PC-9 (cell line): ENCODE data around the gene CTXND2. TPM values are rescaled to one million over a fixed set of nuclear protein-coding genes. Genes with fewer than 3 reads are reported as not detected.

ENCODE experiments used
- BruUV-seq: library from RNA; stranded (reverse); fragments of 400-500 nt; replicated peaks from 2 replicates; lab custom pipeline; 2021; lab: Mats Ljungman, UMichigan
- CTCF ChIA-PET: fragments of 300-600 bp; sonication (Branson Sonifier 250); formaldehyde crosslinking; loops from one replicate; lab custom pipeline; 2022; ENCODE audit warnings: antibody characterized with exemption; lab: Charles Lee
- POLR2A ChIA-PET: fragments of 300-600 bp; sonication (Branson Sonifier 250); formaldehyde crosslinking; loops from one replicate; lab custom pipeline; 2022; ENCODE audit warnings: antibody characterized with exemption; ENCODE audit not compliant: unreplicated experiment; lab: Charles Lee
- DNase-seq, 2 experiments: peaks; one replicate each; pipeline versions ENCODE4 v3.0.0 to v3.0.0-alpha.2; 2015 to 2022; ENCODE audit warnings: mixed read lengths in 1 of 2
- H2AFZ ChIP-seq: fragments of 200-600 bp; sonication (generic); 2 replicates; pipeline ENCODE4 v1.8.1; 2017; ENCODE audit warnings: antibody characterized with exemption
- H3F3A ChIP-seq: fragments of 200-600 bp; sonication (generic); 2 replicates; pipeline ENCODE4 v1.8.1; 2017; ENCODE audit warnings: antibody characterized with exemption, mild to moderate bottlenecking, low read depth; ENCODE audit not compliant: insufficient read depth
- H3K27ac ChIP-seq: fragments of 200-600 bp; sonication (generic); 2 replicates; pipeline ENCODE4 v1.6.1; 2016; ENCODE audit warnings: mixed run types
- H3K27me3 ChIP-seq: fragments of 200-600 bp; sonication (generic); 2 replicates; pipeline ENCODE4 v1.6.1; 2016; ENCODE audit warnings: low read depth, mixed run types; ENCODE audit not compliant: insufficient read depth
- H3K36me3 ChIP-seq: fragments of 200-600 bp; sonication (generic); 2 replicates; pipeline ENCODE4 v1.6.1; 2016; ENCODE audit warnings: low read depth, mixed run types
- H3K4me1 ChIP-seq: fragments of 200-600 bp; sonication (generic); replicated peaks from 2 replicates; pipeline ENCODE4 v1.6.1; 2016; ENCODE audit warnings: mixed run types; ENCODE audit not compliant: insufficient read depth
- H3K4me2 ChIP-seq: fragments of 200-600 bp; sonication (generic); 2 replicates; pipeline ENCODE4 v1.6.1; 2017; ENCODE audit warnings: mixed run types
- H3K4me3 ChIP-seq: fragments of 200-600 bp; sonication (generic); 2 replicates; pipeline ENCODE4 v1.6.1; 2016; ENCODE audit warnings: mixed run types
- H3K79me2 ChIP-seq: fragments of 200-600 bp; sonication (generic); 2 replicates; pipeline ENCODE4 v1.6.1; 2017; ENCODE audit warnings: low read depth, mixed run types
- H3K9me2 ChIP-seq: fragments of 200-600 bp; sonication (generic); 2 replicates; pipeline ENCODE4 v1.8.1; 2017; ENCODE audit warnings: mild to moderate bottlenecking; ENCODE audit not compliant: insufficient read depth
- H3K9me3 ChIP-seq: fragments of 200-600 bp; sonication (generic); 2 replicates; pipeline ENCODE4 v1.8.1; 2016; ENCODE audit warnings: low read depth; ENCODE audit not compliant: insufficient read depth
- H4K20me1 ChIP-seq: fragments of 200-600 bp; sonication (generic); 2 replicates; pipeline ENCODE4 v1.8.1; 2017; ENCODE audit not compliant: insufficient read depth
- CTCF ChIP-seq: fragments of 200-600 bp; sonication (generic); conservative IDR thresholded peaks from 2 replicates; pipeline ENCODE4 v1.6.1; 2017; ENCODE audit warnings: mixed run types, antibody characterized with exemption, mild to moderate bottlenecking, moderate library complexity
- EZH2 ChIP-seq: fragments of 200-600 bp; sonication (generic); IDR thresholded peaks from 2 replicates; pipeline ENCODE4 v1.8.0; 2017; ENCODE audit warnings: antibody characterized with exemption, low read depth
- intact Hi-C: fragments of 100-400 bp; cut with micrococcal nuclease; formaldehyde crosslinking; loops from one replicate; pipeline ENCODE4 v1.10.0; 2022; ENCODE audit not compliant: unreplicated experiment
- total RNA-seq: library from RNA; stranded (reverse); gene quantifications from 2 replicates; pipeline ENCODE4 v1.2.3, GENCODE V29; 2021

Gene CTXND2
- total RNA-seq, 1 experiment from 2014 or later, result not detected

GRCh38 chr1:150842343-150842742 is 44.6 kb upstream of the CTXND2 start:
- no peak overlapping the region for H3K4me2 ChIP-seq
- intact Hi-C loops, result no loop called here
- H2AFZ ChIP-seq, result no peak overlapping the region
- H3K36me3 ChIP-seq, result no peaks in the 10 kb centered on the region
- DNase-seq, result no peak
- H3K4me1 ChIP-seq, result no peaks in the 10 kb centered on the region
- no peaks in the 10 kb centered on the region for H3K9me3 ChIP-seq
- CTCF ChIA-PET, result no interaction called here
- no peaks in the 10 kb centered on the region for H3K27me3 ChIP-seq
- TF ChIP-seq EZH2 (no peak), CTCF (no peak)
- H4K20me1 ChIP-seq, result no peaks in the 10 kb centered on the region; the same call in 1 of the 2 replicates
- no peak overlapping the region for H3K27ac ChIP-seq
- no peak overlapping the region for H3K4me3 ChIP-seq
- no TSS peak for BruUV-seq
- POLR2A ChIA-PET, result no interaction called here
- no peaks in the 10 kb centered on the region for H3K79me2 ChIP-seq
- no peaks in the 10 kb centered on the region for H3K9me2 ChIP-seq
- no peaks in the 10 kb centered on the region; the same call in 1 of the 2 replicates for H3F3A ChIP-seq

GRCh38 chr1:150842964-150843363 is 44.0 kb upstream of the CTXND2 start:
- POLR2A ChIA-PET, result no interaction called here
- BruUV-seq, result no TSS peak
- Histone ChIP-seq H3K36me3 (no peaks in the 10 kb centered on the region), H3K4me2 (no peak overlapping the region), H3K27ac (no peak overlapping the region), H3K9me3 (no peaks in the 10 kb centered on the region), H4K20me1 (no peaks in the 10 kb centered on the region; the same call in 1 of the 2 replicates), H3K4me3 (no peak overlapping the region), H3K79me2 (no peaks in the 10 kb centered on the region), H2AFZ (no peak overlapping the region), H3K9me2 (no peaks in the 10 kb centered on the region), H3F3A (no peaks in the 10 kb centered on the region; the same call in 1 of the 2 replicates), H3K27me3 (no peaks in the 10 kb centered on the region), H3K4me1 (no peaks in the 10 kb centered on the region)
- CTCF ChIA-PET, result no interaction called here
- no peak for DNase-seq
- intact Hi-C loops, result no loop called here
- TF ChIP-seq EZH2, result no peak
- TF ChIP-seq CTCF, result no peak

- Histone ChIP-seq H3K4me3 (no peak overlapping the region), H3K4me2 (no peak overlapping the region), H3K36me3 (no peaks in the 10 kb centered on the region), H3K9me2 (no peaks in the 10 kb centered on the region), H4K20me1 (no peaks in the 10 kb centered on the region; the same call in 1 of the 2 replicates), H3K9me3 (no peaks in the 10 kb centered on the region), H2AFZ (no peak overlapping the region), H3F3A (no peaks in the 10 kb centered on the region; the same call in 1 of the 2 replicates), H3K79me2 (no peaks in the 10 kb centered on the region), H3K27ac (no peak overlapping the region), H3K4me1 (no peaks in the 10 kb centered on the region), H3K27me3 (no peaks in the 10 kb centered on the region)
- BruUV-seq, result no TSS peak
- ChIA-PET POLR2A (interaction anchor here (0.7 kb wide), 1 partner anchor 438 kb away, joined by 4 read pairs; no protein-coding TSS in a partner anchor), CTCF (no interaction called here)
- no peak for DNase-seq
- TF ChIP-seq CTCF (no peak), EZH2 (no peak)
- intact Hi-C loops, result no loop called here
Observed at GRCh38 chr1:150843474-150843873, 43.5 kb upstream of the CTXND2 start.
